Osteoblast (primary cell): ENCODE data around the gene EHBP1. TPM values are rescaled to one million over a fixed set of nuclear protein-coding genes. Genes with fewer than 3 reads are reported as not detected.

Source experiments
- DNase-seq: peaks from one replicate; pipeline ENCODE4 v3.0.0; 2011; ENCODE audit warnings: low spot score, mixed read lengths; ENCODE audit not compliant: insufficient read length; ENCODE audit errors: missing footprints
- H2AFZ ChIP-seq: 2 replicates; pipeline ENCODE4 v1.6.0; 2011; ENCODE audit warnings: mild to moderate bottlenecking, low read length
- H3K27ac ChIP-seq: 2 replicates; pipeline ENCODE4 v1.5.1; 2011; ENCODE audit warnings: mild to moderate bottlenecking, low read depth, low read length, moderate library complexity
- H3K27me3 ChIP-seq: 2 replicates; pipeline ENCODE4 v1.6.0; 2012; ENCODE audit warnings: mild to moderate bottlenecking, control low read depth, inconsistent platforms, low read length, moderate library complexity; ENCODE audit not compliant: insufficient read depth
- H3K36me3 ChIP-seq: 2 replicates; pipeline ENCODE4 v1.5.1; 2011; ENCODE audit warnings: mild to moderate bottlenecking, low read length, control low read depth, moderate library complexity; ENCODE audit not compliant: insufficient read depth
- H3K4me1 ChIP-seq: 2 replicates; pipeline ENCODE4 v1.5.1; 2011; ENCODE audit warnings: mild to moderate bottlenecking, low read length, control low read depth, moderate library complexity; ENCODE audit not compliant: insufficient read depth
- H3K4me2 ChIP-seq: 2 replicates; pipeline ENCODE4 v1.6.0; 2011; ENCODE audit warnings: mild to moderate bottlenecking, low read length; ENCODE audit not compliant: insufficient read depth
- H3K4me3 ChIP-seq: fragments of 200-600 bp; sonication (generic); 3 replicates; pipeline ENCODE4 v1.5.1; 2012; ENCODE audit warnings: mild to moderate bottlenecking, low read length, inconsistent platforms; ENCODE audit not compliant: insufficient read depth
- H3K79me2 ChIP-seq: 2 replicates; pipeline ENCODE4 v1.6.0; 2012; ENCODE audit warnings: mild to moderate bottlenecking, low read length, control low read depth, inconsistent platforms; ENCODE audit not compliant: insufficient read depth
- H3K9me3 ChIP-seq: 2 replicates; pipeline ENCODE4 v1.5.1; 2011; ENCODE audit warnings: low read depth, low read length, control low read depth
- H4K20me1 ChIP-seq: 2 replicates; pipeline ENCODE4 v1.6.0; 2012; ENCODE audit warnings: mild to moderate bottlenecking, low read length, control low read depth; ENCODE audit not compliant: insufficient read depth
- CTCF ChIP-seq: IDR thresholded peaks from 2 replicates; pipeline ENCODE4 v1.5.1; 2011; ENCODE audit warnings: mild to moderate bottlenecking, low read depth, low read length, moderate library complexity; ENCODE audit errors: extremely low read depth
- total RNA-seq: library from RNA; depleted of rRNA; stranded (reverse); fragments of >200 nt; gene quantifications from 2 replicates; pipeline ENCODE4 v1.2.3, GENCODE V29; 2012

The EHBP1 gene
- total RNA-seq, 1 donor: 96.3 TPM

GRCh38 chr2:62944362-62944761 lies 238.8 kb downstream of the EHBP1 start:
- DNase-seq: no peak
- Histone ChIP-seq H3K4me3 (no peak overlapping the region), H3K4me1 (peaks cover 6% of the 10 kb centered on the region), H3K27me3 (no peaks in the 10 kb centered on the region), H4K20me1 (peaks cover 2% of the 10 kb centered on the region), H3K27ac (no peak overlapping the region), H2AFZ (no peak overlapping the region), H3K36me3 (peaks cover 7% of the 10 kb centered on the region), H3K9me3 (no peaks in the 10 kb centered on the region), H3K4me2 (no peak overlapping the region), H3K79me2 (no peaks in the 10 kb centered on the region)
- no peak for TF ChIP-seq CTCF

- no peak overlapping the region for H2AFZ ChIP-seq
- no peaks in the 10 kb centered on the region for H3K79me2 ChIP-seq
- no peaks in the 10 kb centered on the region for H3K4me1 ChIP-seq
- no peak overlapping the region for H3K27ac ChIP-seq
- no peak for TF ChIP-seq CTCF
- H3K36me3 ChIP-seq: peaks cover 7% of the 10 kb centered on the region
- DNase-seq: no peak
- H3K4me2 ChIP-seq: no peak overlapping the region
- no peaks in the 10 kb centered on the region for H3K27me3 ChIP-seq
- no peak overlapping the region for H3K4me3 ChIP-seq
- no peaks in the 10 kb centered on the region for H4K20me1 ChIP-seq
- H3K9me3 ChIP-seq: no peaks in the 10 kb centered on the region
Observed at GRCh38 chr2:62947403-62947802, 241.9 kb downstream of the EHBP1 start.

- Histone ChIP-seq H3K4me2 (no peak overlapping the region), H3K79me2 (no peaks in the 10 kb centered on the region), H4K20me1 (no peaks in the 10 kb centered on the region), H3K9me3 (no peaks in the 10 kb centered on the region), H3K4me1 (no peaks in the 10 kb centered on the region), H2AFZ (no peak overlapping the region), H3K36me3 (peaks cover 11% of the 10 kb centered on the region), H3K27me3 (no peaks in the 10 kb centered on the region), H3K4me3 (no peak overlapping the region), H3K27ac (no peak overlapping the region)
- TF ChIP-seq CTCF: no peak
- DNase-seq: no peak
Observed at GRCh38 chr2:62956651-62957050, 251.1 kb downstream of the EHBP1 start.

GRCh38 chr2:62958206-62958605 lies 252.7 kb downstream of the EHBP1 start:
- Histone ChIP-seq H3K27ac (no peak overlapping the region), H2AFZ (no peak overlapping the region), H4K20me1 (no peaks in the 10 kb centered on the region), H3K4me1 (no peaks in the 10 kb centered on the region), H3K9me3 (no peaks in the 10 kb centered on the region), H3K27me3 (no peaks in the 10 kb centered on the region), H3K4me2 (no peak overlapping the region), H3K4me3 (no peak overlapping the region), H3K79me2 (no peaks in the 10 kb centered on the region), H3K36me3 (peaks cover 11% of the 10 kb centered on the region)
- DNase-seq: no peak
- no peak for TF ChIP-seq CTCF
